Regular cardiac myocyte (primary cell): ENCODE results near the gene SERPING1. TPM values are rescaled to one million over a fixed set of nuclear protein-coding genes. Genes with fewer than 3 reads are reported as not detected.

Experiments used
- total RNA-seq: library from RNA; depleted of rRNA; stranded (reverse); fragments of >200 nt; gene quantifications from 2 replicates; pipeline ENCODE4 v1.2.3, GENCODE V29; 2014

SERPING1 gene
- 1.7 and 21.4 TPM in 2 replicates for total RNA-seq

GRCh38 chr11:57597461-57597915 is at the start of gene SERPING1:
Gene SERPING1, plus strand, starts transcription at chr11:57597685. Its CDS starts 586 bp downstream, at chr11:57598271.

GRCh38 chr11:57567515-57568329 is 29.8 kb upstream of the SERPING1 start, which contains the start of gene UBE2L6:
Gene UBE2L6, minus strand, starts transcription at chr11:57567672. Its CDS starts 61 bp downstream, at chr11:57567611.

GRCh38 chr11:57649826-57650738 is 52.6 kb downstream of the SERPING1 start, which contains the start of gene YPEL4:
Gene YPEL4, minus strand, starts transcription at chr11:57649912. Its CDS starts 2,805 bp downstream, at chr11:57647107.

GRCh38 chr11:57657194-57658022 is 59.9 kb downstream of the SERPING1 start, which contains the start of gene CLP1:
Gene CLP1, plus strand, starts transcription at chr11:57657762. Its CDS starts 1,715 bp downstream, at chr11:57659477.

Other genes starting within 250 kb of the SERPING1 start
- not detected in 2 replicates for gene PRG3, start 216.5 kb upstream of the SERPING1 start, total RNA-seq
- gene PRG2, start 207.0 kb upstream of the SERPING1 start, total RNA-seq = under 0.01 and 2.3 TPM in 2 replicates
- gene SLC43A3, start 170.6 kb upstream of the SERPING1 start, total RNA-seq = 41.4 and 114 TPM in 2 replicates
- not detected in 2 replicates for gene RTN4RL2, start 137.2 kb upstream of the SERPING1 start, total RNA-seq
- gene SLC43A1, start 82.0 kb upstream of the SERPING1 start, total RNA-seq = 7.5 and 13.0 TPM in 2 replicates
- gene TIMM10, start 66.9 kb upstream of the SERPING1 start, total RNA-seq = 43.1 and 59.2 TPM in 2 replicates
- not detected in 2 replicates for gene SMTNL1, start 60.1 kb upstream of the SERPING1 start, total RNA-seq
- gene UBE2L6, start 30.0 kb upstream of the SERPING1 start, total RNA-seq = 32.0 and 40.9 TPM in 2 replicates
- 2.8 TPM in 1 of 2 replicates, not detected in the other for gene YPEL4, start 52.2 kb downstream of the SERPING1 start, total RNA-seq
- 14.4 and 23.6 TPM in 2 replicates for gene CLP1, start 60.1 kb downstream of the SERPING1 start, total RNA-seq
- 29.9 and 50.4 TPM in 2 replicates for gene ZDHHC5, start 70.4 kb downstream of the SERPING1 start, total RNA-seq
- 11.0 and 13.6 TPM in 2 replicates for gene MED19, start 114.5 kb downstream of the SERPING1 start, total RNA-seq
- 70.2 and 76.1 TPM in 2 replicates for gene TMX2, start 114.9 kb downstream of the SERPING1 start, total RNA-seq
- 77.0 and 77.5 TPM in 2 replicates for gene SELENOH, start 143.8 kb downstream of the SERPING1 start, total RNA-seq
- not detected in 2 replicates for gene BTBD18, start 154.1 kb downstream of the SERPING1 start, total RNA-seq
- 96.1 and 104 TPM in 2 replicates for gene CTNND1, start 164.1 kb downstream of the SERPING1 start, total RNA-seq